Activated naive CD4-positive, alpha-beta T cell treated with anti-CD3 and anti-CD28 coated beads, Interleukin-2, amount 50 U/mL, for 24 hours (primary cell): ENCODE measurements around the gene GDPD5.

Experiments used
- H3K27ac Mint-ChIP-seq: one replicate; pipeline ENCODE4 v1.8.0; 2021; ENCODE audit warnings: mild to moderate bottlenecking, mixed read lengths
- H3K27me3 Mint-ChIP-seq: one replicate; pipeline ENCODE4 v1.8.0; 2021; ENCODE audit warnings: mixed read lengths
- H3K36me3 Mint-ChIP-seq: one replicate; pipeline ENCODE4 v1.8.0; 2021; ENCODE audit warnings: mixed read lengths
- H3K4me1 Mint-ChIP-seq: one replicate; pipeline ENCODE4 v1.8.0; 2021; ENCODE audit warnings: mixed read lengths
- H3K4me3 Mint-ChIP-seq: one replicate; pipeline ENCODE4 v1.8.0; 2021; ENCODE audit warnings: mild to moderate bottlenecking, mixed read lengths
- H3K9me3 Mint-ChIP-seq: one replicate; pipeline ENCODE4 v1.8.0; 2021; ENCODE audit warnings: mixed read lengths

Gene GDPD5

DNA sequence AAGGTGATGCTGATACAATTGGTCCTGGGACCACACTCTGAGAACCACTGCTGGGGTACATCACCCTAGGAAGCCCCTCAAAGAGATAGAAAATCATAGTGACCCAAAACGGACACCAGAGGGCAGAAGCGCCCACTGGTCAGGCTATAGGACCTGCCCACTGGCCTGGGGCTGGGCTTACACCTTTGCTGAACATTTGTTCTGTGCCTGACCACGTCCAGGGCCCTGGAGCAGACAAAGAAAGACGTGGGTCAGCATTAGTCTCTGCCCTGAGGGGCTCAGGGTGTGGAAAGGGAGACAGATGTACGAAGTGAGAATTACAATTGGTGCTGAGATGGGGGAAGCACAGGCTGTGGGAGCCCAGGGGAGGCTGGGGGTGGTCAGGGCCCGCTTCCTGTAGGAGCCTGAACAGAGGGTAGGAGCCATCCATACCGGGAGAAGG is 21.9 kb upstream of the GDPD5 start:
- no peak overlapping the region for H3K27ac Mint-ChIP-seq
- no peaks in the 10 kb centered on the region for H3K36me3 Mint-ChIP-seq
- H3K27me3 Mint-ChIP-seq = no peaks in the 10 kb centered on the region
- H3K4me1 Mint-ChIP-seq = no peaks in the 10 kb centered on the region
- H3K9me3 Mint-ChIP-seq = no peaks in the 10 kb centered on the region
- no peak overlapping the region for H3K4me3 Mint-ChIP-seq

DNA sequence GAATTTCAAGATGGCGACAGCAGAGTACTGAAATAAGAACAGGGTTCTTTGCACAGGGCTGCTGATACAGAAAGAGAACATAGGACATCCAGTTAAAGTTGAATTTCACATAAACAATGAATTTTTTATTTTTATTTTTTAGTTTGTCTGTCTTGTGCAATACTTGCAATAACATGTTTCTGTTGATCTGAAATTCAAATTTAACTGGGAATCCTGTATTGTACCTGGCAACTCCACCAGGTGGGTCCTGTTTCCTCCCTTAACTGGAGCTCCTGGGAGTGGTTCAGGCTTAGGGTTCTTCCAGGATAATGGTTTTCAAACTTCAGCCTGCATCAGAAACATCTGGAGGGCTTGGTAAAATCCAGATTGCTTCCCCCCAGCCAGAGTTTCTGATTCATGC is 21.4 kb upstream of the GDPD5 start:
- Mint-ChIP-seq H3K4me1 (no peaks in the 10 kb centered on the region), H3K4me3 (no peak overlapping the region), H3K9me3 (no peaks in the 10 kb centered on the region), H3K27ac (no peak overlapping the region), H3K27me3 (no peaks in the 10 kb centered on the region), H3K36me3 (no peaks in the 10 kb centered on the region)

DNA sequence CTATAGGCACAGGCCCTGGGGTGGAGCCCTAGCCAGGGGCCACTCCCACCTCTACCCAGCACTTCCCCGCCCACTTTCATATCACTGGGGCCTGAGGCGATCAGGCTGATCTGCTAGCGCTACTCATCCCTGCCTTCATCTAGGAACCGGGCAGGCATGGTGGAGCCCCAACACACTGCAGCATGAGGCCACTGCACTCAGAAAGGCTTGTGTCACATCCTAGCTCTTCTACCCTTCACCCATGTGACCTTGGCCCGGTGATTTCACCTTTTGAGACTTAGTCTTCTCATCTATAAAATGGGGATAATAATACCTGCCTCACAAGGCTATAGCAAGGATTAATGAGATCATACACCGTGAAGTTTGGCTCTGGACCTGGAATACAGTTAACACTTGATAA is 18.1 kb upstream of the GDPD5 start:
- Mint-ChIP-seq H3K9me3 (no peaks in the 10 kb centered on the region), H3K27ac (no peak overlapping the region), H3K4me1 (no peaks in the 10 kb centered on the region), H3K36me3 (no peaks in the 10 kb centered on the region), H3K4me3 (no peak overlapping the region), H3K27me3 (no peaks in the 10 kb centered on the region)

DNA sequence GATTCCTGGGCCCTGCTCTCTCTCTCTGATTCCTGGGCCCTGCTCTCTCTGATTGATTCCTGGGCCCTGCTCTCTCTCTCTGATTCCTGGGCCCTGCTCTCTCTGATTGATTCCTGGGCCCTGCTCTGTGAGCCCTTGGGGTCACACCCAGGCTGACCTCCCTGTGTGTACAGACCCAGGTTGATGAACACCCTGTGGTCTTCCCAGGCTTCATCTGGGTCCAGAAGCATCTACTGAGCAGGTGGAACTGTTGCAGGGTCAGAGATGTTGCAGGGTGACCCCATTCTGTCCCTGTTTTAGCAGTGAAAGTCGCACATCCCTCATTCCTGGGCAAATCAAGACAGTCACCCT is 16.3 kb upstream of the GDPD5 start:
- Mint-ChIP-seq H3K4me1 (peaks cover 11% of the 10 kb centered on the region), H3K9me3 (no peaks in the 10 kb centered on the region), H3K27me3 (no peaks in the 10 kb centered on the region), H3K27ac (no peak overlapping the region), H3K36me3 (no peaks in the 10 kb centered on the region), H3K4me3 (no peak overlapping the region)

DNA sequence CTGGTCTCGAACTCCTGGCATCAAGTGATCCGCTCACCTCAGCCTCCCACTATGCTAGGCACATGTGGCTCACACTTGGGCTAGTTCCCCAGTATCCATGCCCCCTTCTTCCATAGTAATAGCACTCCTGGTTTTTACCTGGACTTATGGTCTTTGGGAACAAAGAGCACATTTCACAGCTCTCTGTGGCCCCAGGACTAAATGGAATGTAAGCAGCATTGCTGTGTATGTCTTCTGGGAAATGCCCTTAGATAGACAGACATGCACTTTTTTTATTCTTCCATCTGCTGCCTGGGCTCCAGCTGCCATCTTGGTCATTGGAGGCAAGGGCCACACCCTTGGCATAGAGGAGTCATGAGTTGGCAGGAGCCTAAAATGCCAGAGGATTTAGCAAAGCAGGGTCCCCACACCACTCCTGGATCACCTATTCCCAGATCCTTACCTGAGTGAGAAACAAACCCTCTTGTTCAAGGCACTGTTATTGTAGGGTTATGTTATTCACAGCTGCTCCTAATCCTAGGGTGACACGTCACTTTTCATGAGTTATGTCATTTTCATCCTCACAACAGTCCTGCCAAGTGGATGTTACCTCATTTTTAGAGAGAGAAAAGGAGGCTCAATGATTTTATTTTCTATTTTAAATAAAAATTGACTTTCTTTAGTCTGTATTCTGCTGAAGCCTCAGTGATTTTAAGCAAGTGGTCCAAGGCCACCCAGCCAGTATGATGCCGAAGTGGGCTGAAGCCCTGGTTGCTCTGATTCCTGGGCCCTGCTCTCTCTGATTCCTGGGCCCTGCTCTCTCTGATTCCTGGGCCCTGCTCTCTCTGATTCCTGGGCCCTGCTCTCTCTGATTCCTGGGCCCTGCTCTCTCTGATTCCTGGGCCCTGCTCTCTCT is 15.7 kb upstream of the GDPD5 start:
- H3K27ac Mint-ChIP-seq = no peak overlapping the region
- no peaks in the 10 kb centered on the region for H3K36me3 Mint-ChIP-seq
- no peaks in the 10 kb centered on the region for H3K9me3 Mint-ChIP-seq
- H3K27me3 Mint-ChIP-seq = no peaks in the 10 kb centered on the region
- H3K4me1 Mint-ChIP-seq = peaks cover 14% of the 10 kb centered on the region
- no peak overlapping the region for H3K4me3 Mint-ChIP-seq

DNA sequence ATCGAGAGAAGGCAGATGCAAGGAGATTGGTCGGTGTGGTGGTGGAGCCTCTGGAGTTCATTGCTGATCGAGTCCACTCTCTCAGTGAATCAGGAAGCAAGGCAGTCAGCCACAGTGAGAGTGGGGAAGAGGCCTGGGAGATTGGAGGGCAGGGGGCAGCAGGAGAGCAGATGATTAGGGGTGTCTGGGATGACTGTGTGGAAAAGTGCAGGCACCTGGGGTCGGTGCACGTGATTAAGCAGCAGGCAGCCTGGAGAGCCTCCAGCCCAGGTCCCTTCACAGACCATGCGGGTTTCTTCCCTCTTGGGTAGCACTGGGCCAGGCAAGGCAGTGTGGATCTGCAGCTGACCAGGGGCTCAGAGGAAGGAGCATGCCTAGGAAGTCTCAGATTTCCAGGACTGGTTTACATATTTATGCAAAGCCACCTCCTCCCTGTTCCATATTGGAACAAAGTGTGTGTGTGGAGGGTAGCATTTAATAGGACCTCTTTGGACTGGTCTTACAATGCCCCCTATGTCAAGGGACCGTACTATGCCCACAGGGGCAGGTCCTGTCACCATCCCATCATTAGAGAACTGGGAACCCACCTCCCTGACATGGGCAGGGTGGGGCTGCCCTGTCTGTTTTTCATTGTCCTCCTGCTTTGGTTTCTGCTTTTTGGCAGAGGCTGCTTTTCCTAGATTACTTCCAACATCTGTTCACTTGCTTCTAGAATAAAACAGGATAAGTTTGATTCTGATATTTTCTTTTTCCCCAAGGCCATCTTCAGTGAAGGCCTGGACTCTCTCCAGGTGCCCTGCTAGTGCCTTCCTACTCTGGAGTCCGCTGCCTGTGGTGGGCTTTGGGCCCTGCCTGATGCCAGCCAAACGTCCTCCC is 14.0 kb upstream of the GDPD5 start:
- no peaks in the 10 kb centered on the region for H3K27me3 Mint-ChIP-seq
- H3K9me3 Mint-ChIP-seq = no peaks in the 10 kb centered on the region
- H3K4me1 Mint-ChIP-seq = peaks cover 15% of the 10 kb centered on the region
- H3K36me3 Mint-ChIP-seq = no peaks in the 10 kb centered on the region
- no peak overlapping the region for H3K27ac Mint-ChIP-seq
- no peak overlapping the region for H3K4me3 Mint-ChIP-seq

DNA sequence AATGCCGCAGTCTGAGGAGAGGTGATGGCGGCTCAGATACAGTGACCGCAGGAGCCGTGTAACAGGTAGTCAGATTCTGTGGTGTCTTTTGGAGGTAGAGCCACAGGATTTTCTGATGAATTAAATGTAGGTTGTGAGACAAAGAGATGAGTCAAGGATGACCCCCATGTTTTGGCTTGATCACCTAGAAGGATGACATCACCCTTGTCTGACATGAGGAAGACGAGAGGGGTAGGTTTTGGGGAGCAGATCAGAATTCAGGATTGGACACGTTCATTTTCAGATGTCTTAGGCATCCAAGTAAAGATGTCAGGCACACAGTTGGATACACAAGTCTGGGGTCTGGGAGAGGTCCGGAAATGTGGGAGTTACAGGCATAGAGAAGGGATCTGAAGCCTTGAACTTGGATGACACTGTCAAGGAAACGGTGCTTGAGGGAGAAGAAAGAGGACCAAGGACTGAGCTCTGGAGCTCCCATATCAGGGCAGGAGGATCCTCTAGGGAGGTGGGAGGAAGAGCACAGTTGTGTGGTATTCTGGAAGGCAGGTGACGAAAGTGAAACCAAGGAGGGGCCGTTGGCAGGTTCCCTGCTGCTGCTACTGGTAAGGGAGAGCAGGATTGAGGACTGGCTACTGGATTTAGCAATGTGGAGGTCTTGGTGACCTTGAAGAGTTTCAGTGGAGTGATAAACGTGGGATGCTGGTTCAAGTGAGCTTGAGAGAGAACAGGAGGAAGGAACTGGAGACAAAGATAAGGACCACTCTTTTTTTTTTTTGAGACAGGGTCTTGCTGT is 12.6 kb upstream of the GDPD5 start:
- Mint-ChIP-seq H3K36me3 (no peaks in the 10 kb centered on the region), H3K9me3 (no peaks in the 10 kb centered on the region), H3K27ac (no peak overlapping the region), H3K4me1 (peaks cover 24% of the 10 kb centered on the region), H3K27me3 (no peaks in the 10 kb centered on the region), H3K4me3 (no peak overlapping the region)

DNA sequence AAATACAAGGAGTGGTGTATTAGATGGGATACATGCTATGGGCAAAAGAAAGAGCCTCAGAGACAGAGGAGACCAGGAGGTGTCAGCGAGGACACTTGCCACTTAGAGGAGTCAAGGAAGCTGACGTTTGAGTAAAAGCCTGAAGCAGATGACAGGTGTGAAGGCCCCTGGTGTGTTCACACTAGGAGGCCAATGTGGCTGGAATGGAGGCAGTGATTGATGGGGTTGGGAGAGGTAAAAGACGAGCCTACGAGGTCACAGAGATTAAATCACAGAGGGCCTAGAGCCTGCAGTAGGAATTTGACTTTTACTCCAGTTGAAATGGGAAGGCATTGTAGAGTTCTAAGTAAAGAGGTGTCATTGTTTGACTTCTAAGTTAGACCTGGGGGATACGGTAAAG is 12.0 kb upstream of the GDPD5 start:
- Mint-ChIP-seq H3K4me3 (no peak overlapping the region), H3K27ac (no peak overlapping the region), H3K27me3 (no peaks in the 10 kb centered on the region), H3K9me3 (no peaks in the 10 kb centered on the region), H3K4me1 (peaks cover 24% of the 10 kb centered on the region), H3K36me3 (no peaks in the 10 kb centered on the region)

DNA sequence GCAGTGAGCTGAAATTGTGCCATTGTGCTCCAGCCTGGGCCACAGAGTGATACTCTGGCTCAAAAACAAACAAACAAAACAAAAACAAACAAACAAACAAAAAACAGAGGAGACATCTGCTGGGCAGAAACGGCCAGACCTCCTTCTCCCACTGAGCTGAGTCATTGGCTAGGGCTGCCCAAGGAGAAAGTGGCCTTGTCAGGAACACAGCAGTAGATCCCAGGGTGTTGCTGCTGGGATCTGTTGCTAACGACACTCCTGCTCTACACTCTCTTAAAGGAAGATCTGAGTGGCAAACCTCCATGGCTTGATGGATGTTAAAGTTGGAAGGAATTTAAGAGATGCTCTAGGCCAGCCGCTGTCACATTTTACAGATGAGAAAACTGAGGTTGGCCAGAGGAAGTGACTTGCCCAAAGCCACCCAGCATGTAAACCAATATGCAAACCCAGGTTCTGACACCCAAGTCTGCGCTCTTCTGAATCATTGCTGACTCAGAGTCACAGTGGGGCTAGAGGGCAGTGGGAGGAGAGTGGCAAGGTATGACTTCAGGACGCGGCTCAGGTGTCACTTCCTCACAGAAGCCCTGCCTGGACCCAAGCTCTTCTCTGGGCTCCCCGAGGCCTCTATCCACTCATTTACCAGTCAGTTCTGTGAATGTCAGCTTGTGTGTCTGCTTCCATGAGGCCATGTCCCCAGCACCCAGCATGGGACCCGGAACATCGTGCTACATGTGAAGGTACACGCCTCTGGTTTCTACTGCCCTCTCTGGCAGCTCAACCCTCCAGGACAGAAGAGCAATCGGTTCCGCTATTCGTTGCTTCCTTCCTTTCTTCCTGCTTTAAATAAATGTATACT is 11.3 kb upstream of the GDPD5 start:
- no peak overlapping the region for H3K27ac Mint-ChIP-seq
- H3K4me1 Mint-ChIP-seq = peaks cover 29% of the 10 kb centered on the region
- H3K36me3 Mint-ChIP-seq = no peaks in the 10 kb centered on the region
- H3K9me3 Mint-ChIP-seq = no peaks in the 10 kb centered on the region
- H3K4me3 Mint-ChIP-seq = no peak overlapping the region
- H3K27me3 Mint-ChIP-seq = no peaks in the 10 kb centered on the region

DNA sequence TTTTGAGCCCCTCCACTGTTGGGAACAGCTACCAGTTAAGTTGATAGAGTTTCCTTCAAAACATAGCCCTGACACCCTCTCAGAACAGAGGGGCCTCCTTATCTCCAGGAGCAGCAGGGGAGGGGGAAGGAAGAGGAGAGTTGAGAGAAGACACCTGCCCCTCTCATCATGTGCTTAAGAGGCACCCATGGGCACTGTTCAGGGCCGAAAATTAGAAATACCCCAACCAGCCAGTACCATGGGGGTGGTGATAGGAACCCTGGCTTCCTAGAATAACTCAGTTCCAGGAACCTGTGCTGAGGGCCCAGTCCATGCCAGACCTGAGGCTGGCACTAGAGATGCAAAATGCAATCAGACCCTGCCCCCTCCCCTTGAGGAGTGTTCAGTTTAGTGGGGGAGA is 9.3 kb upstream of the GDPD5 start:
- H3K27me3 Mint-ChIP-seq = no peaks in the 10 kb centered on the region
- H3K36me3 Mint-ChIP-seq = no peaks in the 10 kb centered on the region
- H3K4me3 Mint-ChIP-seq = no peak overlapping the region
- H3K9me3 Mint-ChIP-seq = no peaks in the 10 kb centered on the region
- peaks cover 44% of the 10 kb centered on the region for H3K4me1 Mint-ChIP-seq
- H3K27ac Mint-ChIP-seq = no peak overlapping the region

DNA sequence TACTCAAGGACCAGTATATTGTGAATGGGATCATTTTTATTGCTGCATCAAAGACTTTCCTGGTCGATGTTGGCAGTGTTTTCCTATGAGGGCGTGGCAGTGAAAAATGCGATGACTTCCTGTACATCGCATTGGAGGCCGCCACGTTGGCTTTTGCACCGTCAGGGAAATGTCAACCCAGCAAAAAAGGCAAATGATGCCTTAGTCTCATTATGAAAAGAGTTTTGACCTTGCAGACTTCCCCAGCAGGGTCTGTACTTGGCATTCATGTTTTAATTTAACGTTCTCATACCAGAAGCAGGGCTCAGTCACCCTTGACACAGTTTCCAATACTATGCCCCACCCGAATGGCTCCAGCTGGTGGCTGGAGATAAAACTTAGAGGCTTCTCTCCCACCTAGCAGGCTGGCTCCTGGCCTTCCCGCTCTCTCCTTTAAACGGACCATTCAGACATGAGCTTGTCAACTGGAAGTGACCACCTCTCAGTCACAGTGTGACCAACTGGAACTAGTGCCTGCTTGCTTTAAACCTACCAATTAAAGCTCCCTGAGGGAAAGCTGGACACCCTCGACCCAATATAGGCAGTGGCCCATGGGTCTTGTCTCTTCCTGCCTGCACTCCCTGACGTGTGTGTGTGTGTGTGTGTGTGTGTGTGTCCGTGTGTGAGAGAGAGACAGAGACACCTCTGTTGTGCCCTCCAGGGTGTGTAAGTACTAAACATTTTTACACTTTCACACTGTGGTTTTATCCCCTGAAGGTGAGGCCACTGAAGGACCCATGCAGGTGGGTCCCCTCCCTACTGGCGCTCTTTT is 8.7 kb upstream of the GDPD5 start:
- Mint-ChIP-seq H3K9me3 (no peaks in the 10 kb centered on the region), H3K4me1 (peaks cover 44% of the 10 kb centered on the region), H3K27ac (no peak overlapping the region), H3K36me3 (no peaks in the 10 kb centered on the region), H3K27me3 (no peaks in the 10 kb centered on the region), H3K4me3 (no peak overlapping the region)

DNA sequence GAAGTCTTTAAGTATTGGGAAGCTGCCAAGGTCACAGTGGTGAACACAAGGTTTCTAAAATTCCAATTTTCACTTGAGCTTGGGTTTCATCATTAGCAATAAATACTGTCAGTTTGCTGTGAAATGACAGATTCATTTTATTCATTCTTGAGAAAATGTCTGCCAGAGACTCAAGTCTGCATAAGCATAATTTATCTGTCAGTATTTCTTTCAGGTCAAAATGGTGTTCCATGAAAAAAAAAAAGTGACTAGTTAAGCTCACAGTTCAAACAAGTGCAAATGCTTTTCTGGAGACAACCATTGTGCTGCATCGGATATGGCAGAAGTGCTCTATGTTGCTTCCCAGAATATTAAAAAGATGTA is 8.1 kb upstream of the GDPD5 start:
- Mint-ChIP-seq H3K4me3 (no peak overlapping the region), H3K9me3 (no peaks in the 10 kb centered on the region), H3K27ac (no peak overlapping the region), H3K4me1 (peaks cover 44% of the 10 kb centered on the region), H3K27me3 (no peaks in the 10 kb centered on the region), H3K36me3 (no peaks in the 10 kb centered on the region)

DNA sequence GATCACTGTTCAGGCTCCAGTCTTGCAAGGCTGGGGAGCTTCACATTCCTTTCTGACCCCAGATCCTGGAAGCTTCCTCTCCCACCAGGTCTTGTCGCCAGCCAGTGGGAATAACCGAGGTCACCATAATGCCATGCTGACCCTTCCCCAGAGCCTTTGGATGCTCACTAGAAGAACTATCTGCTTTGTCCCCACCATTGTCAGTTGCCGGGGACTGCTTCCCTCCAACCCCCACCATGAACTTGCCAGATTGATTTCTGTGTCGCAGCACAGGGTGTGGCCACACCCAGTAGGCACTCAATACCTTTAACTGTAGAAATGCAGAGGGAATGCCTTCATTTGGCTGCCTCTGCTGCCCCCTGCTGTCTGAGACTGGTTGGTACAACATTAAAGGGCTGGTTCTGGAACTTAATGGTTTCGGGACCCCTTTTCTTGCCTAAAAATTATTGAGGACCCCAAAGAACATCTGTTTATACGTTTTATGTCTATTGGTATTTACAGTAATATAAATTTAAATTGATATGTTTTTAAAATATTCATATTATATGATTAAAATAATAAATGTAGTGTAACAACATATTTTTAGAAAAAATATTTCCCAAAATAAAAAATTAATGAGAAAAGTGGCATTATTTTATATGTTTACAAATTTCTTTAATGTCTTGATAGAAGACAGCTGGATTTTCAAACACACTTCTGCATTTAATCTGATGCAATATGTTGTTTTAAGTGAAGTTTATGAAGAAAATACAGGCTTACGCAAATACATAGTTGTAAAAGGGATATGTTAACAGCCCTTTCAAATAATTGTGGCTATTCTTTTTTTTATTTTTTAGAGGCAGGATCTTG is 6.7 kb upstream of the GDPD5 start:
- no peak overlapping the region for H3K4me3 Mint-ChIP-seq
- H3K36me3 Mint-ChIP-seq = no peaks in the 10 kb centered on the region
- peaks cover 35% of the 10 kb centered on the region for H3K4me1 Mint-ChIP-seq
- no peaks in the 10 kb centered on the region for H3K27me3 Mint-ChIP-seq
- no peaks in the 10 kb centered on the region for H3K9me3 Mint-ChIP-seq
- no peak overlapping the region for H3K27ac Mint-ChIP-seq

DNA sequence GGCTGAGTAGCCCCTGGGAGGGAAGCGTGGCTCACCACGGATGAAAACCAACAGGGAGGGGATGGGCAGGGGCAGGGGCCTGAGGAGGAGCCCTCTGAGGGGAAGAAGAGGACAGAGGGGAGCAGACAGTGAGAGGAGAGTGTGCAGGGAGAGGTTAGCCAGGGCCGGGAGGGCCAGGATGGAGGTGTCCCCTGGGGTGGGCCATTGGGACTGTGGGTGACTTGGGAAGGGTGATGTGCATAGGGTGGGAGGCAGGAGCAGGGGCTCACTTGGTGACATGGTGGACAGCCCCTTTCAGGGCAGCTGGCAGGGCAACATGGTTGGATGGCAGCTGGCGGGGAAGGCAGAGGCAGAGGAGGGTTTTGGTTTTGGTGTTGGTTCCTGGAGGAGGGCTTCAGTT is 5.6 kb upstream of the GDPD5 start:
- Mint-ChIP-seq H3K4me3 (no peak overlapping the region), H3K9me3 (no peaks in the 10 kb centered on the region), H3K27me3 (no peaks in the 10 kb centered on the region), H3K27ac (no peak overlapping the region), H3K4me1 (peaks cover 30% of the 10 kb centered on the region), H3K36me3 (no peaks in the 10 kb centered on the region)
